GM18868 (cell line): Measurements from ENCODE around the gene COL9A2.
A peak's percentile ranks its signal among the peaks of the same experiment; 100 is the strongest.

ENCODE experiments used
- ATAC-seq: cut with Tn5 transposase; IDR thresholded peaks from one replicate; pipeline ENCODE4 v1.9.1; 2021; ENCODE audit warnings: mild to moderate bottlenecking, moderate library complexity; ENCODE audit not compliant: unreplicated experiment

COL9A2 gene

DNA sequence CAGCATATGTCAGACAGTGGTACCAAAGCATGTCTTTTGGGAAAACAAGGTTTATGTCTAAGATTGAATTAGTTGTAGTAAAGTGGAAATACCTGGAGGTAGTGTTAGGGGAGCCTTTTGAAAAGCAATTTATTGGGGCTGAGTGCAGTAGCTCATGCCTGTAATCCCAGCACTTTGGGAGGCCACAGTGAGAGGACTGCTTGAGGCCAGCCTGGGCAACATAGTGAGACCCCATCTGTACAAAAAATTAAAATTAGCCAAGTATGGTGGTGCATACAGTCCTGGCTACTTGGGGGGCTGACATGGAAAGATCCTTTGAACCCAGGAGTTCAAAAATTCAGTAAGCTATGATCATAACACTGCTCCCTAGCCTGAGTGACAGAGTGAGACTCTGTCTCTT is 51.8 kb downstream of the COL9A2 start:
- no peak for ATAC-seq

DNA sequence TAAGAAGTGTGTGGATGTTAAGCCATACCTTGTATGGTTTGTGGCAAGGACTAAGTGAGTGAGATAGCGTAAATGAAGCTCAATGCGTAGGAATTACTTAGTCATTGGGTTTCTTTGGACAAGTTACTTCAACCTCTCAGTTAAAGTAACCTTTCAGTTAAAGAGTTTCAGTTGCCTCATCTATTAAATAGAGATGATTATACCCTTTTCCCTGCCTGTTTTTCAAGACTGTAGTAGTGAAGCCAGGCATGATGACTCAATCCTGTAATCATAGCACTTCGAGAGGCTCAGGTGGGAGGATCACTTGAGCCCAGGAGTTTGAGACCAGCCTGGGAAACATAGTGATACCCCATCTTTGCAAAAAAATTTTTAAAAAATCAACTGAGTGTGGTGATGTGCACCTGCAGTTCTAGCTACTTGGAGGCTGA is 52.7 kb downstream of the COL9A2 start:
- no peak for ATAC-seq

DNA sequence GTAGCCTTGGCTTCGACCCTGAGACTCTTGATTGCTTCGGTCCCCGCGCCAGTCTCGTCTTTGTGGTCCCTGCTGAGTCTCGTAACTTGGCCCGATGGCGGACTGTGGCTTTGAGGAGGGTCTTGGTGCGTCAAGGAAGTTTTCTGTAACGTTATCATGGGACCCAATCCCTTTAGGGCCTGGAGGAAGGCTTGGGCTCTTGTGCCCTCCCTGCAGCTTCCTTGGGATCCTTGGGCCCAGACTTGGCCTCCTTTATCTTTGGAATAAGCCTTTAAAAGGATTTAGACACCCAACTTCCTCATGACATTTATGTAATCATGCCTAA is 58.7 kb downstream of the COL9A2 start:
- no peak for ATAC-seq

DNA sequence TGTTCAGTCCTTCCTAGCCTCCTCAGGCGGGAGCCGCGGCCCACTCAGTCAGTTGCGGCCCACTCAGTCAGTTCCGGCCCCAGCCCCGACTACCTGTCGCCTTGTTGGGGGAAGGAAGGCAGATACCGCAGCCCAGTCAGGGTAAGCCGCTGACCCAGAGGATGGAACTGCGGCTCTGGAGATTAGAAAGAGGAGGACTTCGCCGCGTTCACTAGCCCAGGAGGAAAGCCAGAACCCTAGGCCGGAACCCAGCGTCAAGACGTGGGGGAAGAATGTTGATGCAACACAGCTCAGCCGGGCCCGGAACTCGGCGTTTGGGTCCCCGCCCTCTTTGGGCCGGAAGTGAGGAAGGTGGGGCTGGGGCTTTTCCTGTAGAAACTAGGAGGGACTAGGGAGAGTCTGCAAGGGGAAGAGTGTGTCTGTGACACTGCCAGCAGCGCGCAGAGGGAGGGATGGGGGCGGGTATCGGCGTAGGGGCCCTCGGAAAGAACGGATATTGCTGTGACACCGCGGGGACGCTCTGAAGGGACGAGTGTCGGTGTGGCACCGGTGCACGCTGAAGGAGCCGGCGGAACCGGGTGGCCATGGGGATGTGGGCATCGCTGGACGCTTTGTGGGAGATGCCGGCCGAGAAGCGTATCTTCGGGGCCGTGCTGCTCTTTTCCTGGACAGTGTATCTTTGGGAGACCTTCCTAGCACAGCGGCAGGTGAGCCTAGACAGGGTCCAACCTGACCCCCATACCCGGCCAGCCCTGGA is 59.2 kb downstream of the COL9A2 start, which contains the start of gene ZMPSTE24:
Gene ZMPSTE24, plus strand, starts transcription at position 549 of the 757 bp plus-strand sequence. Its CDS starts 36 bp downstream, at position 585.
- peak; percentile 91 for ATAC-seq

DNA sequence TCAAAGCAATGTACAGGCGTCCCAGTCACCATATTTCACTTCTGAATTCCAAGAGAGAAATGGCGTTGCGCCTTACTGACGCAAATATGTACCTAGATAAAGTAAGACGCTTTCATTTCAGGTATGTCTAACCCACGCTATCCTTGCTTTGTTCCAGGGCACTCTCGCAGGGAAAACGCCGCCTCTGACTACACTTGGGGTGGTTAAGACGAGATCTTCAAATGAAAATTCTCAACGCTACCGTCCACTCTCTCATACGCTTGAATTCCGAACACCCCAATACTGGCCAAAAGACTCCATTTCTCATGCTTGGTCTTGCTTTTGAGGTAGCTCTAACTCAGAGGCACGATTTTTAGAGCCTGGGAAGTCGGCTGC is 59.8 kb downstream of the COL9A2 start:
- ATAC-seq = peak; percentile 3

DNA sequence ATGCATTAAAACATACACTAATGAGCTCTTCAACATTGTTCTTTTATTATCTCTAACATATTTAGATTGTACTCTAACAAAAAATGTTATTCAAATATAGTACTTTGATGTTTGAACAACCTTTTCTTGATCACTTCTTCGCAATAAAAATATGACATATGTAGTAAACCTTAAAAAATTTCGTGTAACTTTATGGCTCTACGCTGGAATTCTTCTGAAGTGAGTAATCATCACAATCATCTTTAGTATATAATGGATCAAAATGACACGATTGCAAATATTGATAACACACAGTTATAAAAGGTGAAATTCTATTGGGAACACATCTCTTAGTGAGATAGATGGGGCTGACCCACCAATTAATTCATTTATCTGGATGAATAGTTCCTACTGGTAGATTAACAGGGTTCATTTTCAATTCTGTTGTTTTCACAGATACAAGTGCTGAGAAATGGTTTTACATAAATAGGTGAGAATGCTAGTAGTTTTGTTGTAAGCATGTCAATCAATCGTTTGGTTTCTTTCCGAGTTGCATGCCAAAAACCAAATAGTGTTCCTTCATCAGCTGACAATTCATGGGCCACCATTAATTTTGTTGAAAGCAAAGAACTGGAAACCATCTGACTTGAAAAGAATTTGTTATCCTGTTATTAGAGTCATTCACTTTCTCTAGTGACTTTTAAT is 60.5 kb downstream of the COL9A2 start:
- ATAC-seq = no peak

- no peak for ATAC-seq
Measured at GRCh38 chr1:40255231-40255630, 61.9 kb downstream of the COL9A2 start.

DNA sequence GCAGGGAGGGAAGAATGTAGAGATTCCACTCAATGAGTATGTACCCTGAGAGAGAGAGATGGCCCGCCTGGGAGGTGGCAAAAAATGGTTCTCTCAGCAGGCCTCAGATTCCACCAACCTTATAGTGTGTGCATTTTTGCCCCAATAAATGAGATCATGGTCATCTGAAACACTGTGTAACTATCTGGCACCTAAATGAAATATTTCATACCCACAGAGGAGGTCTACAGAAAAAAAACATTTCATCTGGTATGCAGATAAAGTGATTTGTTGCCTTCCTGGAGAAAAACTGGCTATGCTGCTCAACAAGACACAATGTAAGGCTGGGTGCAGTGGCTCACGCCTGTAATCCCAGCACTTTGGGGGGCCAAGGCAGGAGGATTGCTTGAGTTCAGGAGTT is 64.5 kb downstream of the COL9A2 start:
- no peak for ATAC-seq

DNA sequence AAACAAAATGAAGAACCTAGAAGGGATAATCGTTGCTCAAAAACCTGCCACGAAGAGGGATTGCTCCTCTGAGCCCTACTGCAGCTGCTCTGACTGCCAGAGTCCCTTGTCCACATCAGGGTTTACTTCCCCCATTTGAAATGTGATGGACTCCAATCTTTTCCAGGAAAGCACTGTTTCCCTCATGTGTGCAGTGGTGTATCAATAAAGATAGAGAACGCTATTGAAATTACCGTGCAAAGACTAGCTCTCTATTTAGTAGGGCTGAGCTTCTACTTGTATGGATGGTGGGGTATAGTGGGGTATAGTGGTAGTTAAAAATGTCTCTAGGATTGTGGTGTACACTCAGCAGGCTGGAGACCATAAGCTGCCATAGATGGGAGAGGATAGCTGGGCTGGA is 65.6 kb downstream of the COL9A2 start:
- ATAC-seq = no peak
